SK-N-SH (cell line): ENCODE measurements around the gene AKAP6. TPM values are rescaled to one million over a fixed set of nuclear protein-coding genes. Genes with fewer than 3 reads are reported as not detected.

ENCODE experiments used
- CTCF ChIA-PET: fragments of 300-600, 350-600 bp; formaldehyde crosslinking; extraction: SDS; loops from one replicate; lab custom pipeline; 2021; lab: Yijun Ruan, JAX
- POLR2A ChIA-PET: fragments of 350-600 bp; sonication (Branson Sonifier 250); formaldehyde crosslinking; extraction: SDS; loops from one replicate; lab custom pipeline; 2020; ENCODE audit warnings: antibody characterized with exemption, inconsistent platforms; lab: Yijun Ruan, JAX
- DNase-seq: peaks from one replicate; pipeline ENCODE4 v3.0.0; 2012
- H2AFZ ChIP-seq: fragments of 200-600 bp; sonication (generic); 2 replicates; pipeline ENCODE4 v1.8.1; 2016; ENCODE audit warnings: antibody characterized with exemption, mild to moderate bottlenecking, low read depth
- H3F3A ChIP-seq: fragments of 200-600 bp; sonication (generic); replicated peaks from 2 replicates; pipeline ENCODE3; 2016; ENCODE audit warnings: antibody characterized with exemption, mild to moderate bottlenecking; ENCODE audit not compliant: insufficient read depth
- H3K27ac ChIP-seq, 2 experiments: fragments of 200-500 bp in 1 of 2; fragments of 200-600 bp in 1 of 2; sonication (Bioruptor generic) in 1 of 2; sonication (generic), shearing (Covaris generic) in 1 of 2; 2 replicates each; pipeline versions ENCODE4 v1.5.1 to v1.6.1; 2014 to 2016; ENCODE audit warnings: low read depth in 2 of 2, inconsistent platforms in 1 of 2, low read length in 1 of 2, mild to moderate bottlenecking in 1 of 2, mixed read lengths in 1 of 2
- H3K27me3 ChIP-seq: fragments of 200-600 bp; sonication (generic), shearing (Covaris generic); 2 replicates; pipeline ENCODE4 v1.6.1; 2016; ENCODE audit warnings: mixed run types; ENCODE audit not compliant: insufficient read depth
- H3K36me3 ChIP-seq, 2 experiments: fragments of 200-500 bp in 1 of 2; fragments of 200-600 bp in 1 of 2; sonication (Bioruptor generic) in 1 of 2; sonication (generic) in 1 of 2; replicated peaks in 1 of 2; 2 replicates each; pipeline versions ENCODE3 to v1.5.1; 2014 to 2016; ENCODE audit warnings: low read length in 1 of 2, mild to moderate bottlenecking in 1 of 2; ENCODE audit not compliant: insufficient read depth in 2 of 2, control insufficient read depth in 1 of 2
- H3K4me1 ChIP-seq, 2 experiments: fragments of 200-500 bp in 1 of 2; fragments of 200-600 bp in 1 of 2; sonication (Bioruptor generic) in 1 of 2; sonication (generic), shearing (Covaris generic) in 1 of 2; 2 replicates each; pipeline versions ENCODE4 v1.5.1 to v1.6.1; 2014 to 2016; ENCODE audit warnings: low read depth in 1 of 2, low read length in 1 of 2, mixed run types in 1 of 2; ENCODE audit not compliant: insufficient read depth in 2 of 2, control insufficient read depth in 1 of 2
- H3K4me2 ChIP-seq: fragments of 200-600 bp; sonication (generic), shearing (Covaris generic); 2 replicates; pipeline ENCODE4 v1.6.1; 2017; ENCODE audit warnings: mixed run types
- H3K4me3 ChIP-seq, 2 experiments: fragments of 200-500 bp in 1 of 2; fragments of 200-600 bp in 1 of 2; sonication (Bioruptor generic) in 1 of 2; sonication (generic), shearing (Covaris generic) in 1 of 2; 2 replicates each; pipeline versions ENCODE4 v1.5.1 to v1.8.1; 2014 to 2016; ENCODE audit warnings: low read depth in 2 of 2, inconsistent platforms in 1 of 2, low read length in 1 of 2, mild to moderate bottlenecking in 1 of 2, mixed read lengths in 1 of 2, moderate library complexity in 1 of 2
- H3K79me2 ChIP-seq: fragments of 200-600 bp; sonication (generic); 2 replicates; pipeline ENCODE4 v1.8.1; 2017; ENCODE audit warnings: mild to moderate bottlenecking; ENCODE audit not compliant: insufficient read depth
- H3K9ac ChIP-seq: fragments of 200-600 bp; sonication (generic); 2 replicates; pipeline ENCODE4 v1.6.1; 2017; ENCODE audit warnings: mixed run types
- H3K9me2 ChIP-seq: fragments of 200-600 bp; sonication (generic); 2 replicates; pipeline ENCODE4 v1.6.1; 2017; ENCODE audit warnings: mixed run types
- H3K9me3 ChIP-seq: fragments of 200-600 bp; sonication (generic); 2 replicates; pipeline ENCODE4 v1.6.1; 2017; ENCODE audit warnings: mixed run types, mild to moderate bottlenecking, moderate library complexity
- H4K20me1 ChIP-seq: fragments of 200-600 bp; sonication (generic); 2 replicates; pipeline ENCODE4 v1.6.1; 2017; ENCODE audit warnings: mild to moderate bottlenecking, mixed run types; ENCODE audit not compliant: insufficient read depth
- CHD2 ChIP-seq: fragments of 150-350 bp; IDR thresholded peaks from 2 replicates; pipeline ENCODE4 v1.6.1; 2018; ENCODE audit warnings: low read length; ENCODE audit not compliant: partially characterized antibody
- ELF1 ChIP-seq: IDR thresholded peaks from 2 replicates; pipeline ENCODE4 v1.4.0; 2012
- EP300 ChIP-seq, 2 experiments: IDR thresholded peaks; 2 replicates each; pipeline versions ENCODE4 v1.4.0 to v1.6.1; 2012; ENCODE audit warnings: borderline replicate concordance in 1 of 2, low read depth in 1 of 2, low read length in 1 of 2
- EZH2phosphoT487 ChIP-seq: fragments of 200-600 bp; sonication (generic); IDR thresholded peaks from 2 replicates; pipeline ENCODE4 v1.6.1; 2017; ENCODE audit warnings: low read depth, mixed run types, mild to moderate bottlenecking, antibody characterized with exemption, moderate library complexity, borderline replicate concordance
- FOSL2 ChIP-seq: IDR thresholded peaks from 2 replicates; pipeline ENCODE4 v1.4.0; 2012; ENCODE audit warnings: low read depth, mild to moderate bottlenecking, moderate library complexity, borderline replicate concordance
- FOXM1 ChIP-seq: IDR thresholded peaks from 2 replicates; pipeline ENCODE4 v1.4.0; 2012; ENCODE audit warnings: low read depth, mild to moderate bottlenecking
- GATA2 ChIP-seq: sonication (generic); formaldehyde crosslinking; IDR thresholded peaks from 2 replicates; pipeline ENCODE4 v1.5.0; 2020; ENCODE audit warnings: mild to moderate bottlenecking, missing genetic modification reagents
- JUND ChIP-seq: IDR thresholded peaks from 2 replicates; pipeline ENCODE4 v1.4.0; 2012
- MXI1 ChIP-seq: IDR thresholded peaks from 2 replicates; pipeline ENCODE4 v1.6.1; 2012; ENCODE audit warnings: mild to moderate bottlenecking, low read depth, low read length, improper control_type of control experiment
- NFIC ChIP-seq: IDR thresholded peaks from 2 replicates; pipeline ENCODE4 v1.4.0; 2012; ENCODE audit warnings: borderline replicate concordance
- NRF1 ChIP-seq: IDR thresholded peaks from 2 replicates; pipeline ENCODE4 v1.6.1; 2012; ENCODE audit warnings: low read depth, mild to moderate bottlenecking, low read length
- POLR2AphosphoS5 ChIP-seq: IDR thresholded peaks from 2 replicates; pipeline ENCODE4 v1.6.1; 2012; ENCODE audit warnings: low read depth, low read length
- RAD21 ChIP-seq: IDR thresholded peaks from 2 replicates; pipeline ENCODE4 v1.6.1; 2012; ENCODE audit warnings: mild to moderate bottlenecking, low read length
- RCOR1 ChIP-seq: fragments of 150-350 bp; IDR thresholded peaks from 2 replicates; pipeline ENCODE4 v1.6.1; 2017; ENCODE audit warnings: antibody characterized with exemption, low read length
- RFX5 ChIP-seq: IDR thresholded peaks from 2 replicates; pipeline ENCODE4 v1.6.1; 2012; ENCODE audit warnings: mild to moderate bottlenecking, improper control_type of control experiment, low read length
- RXRA ChIP-seq: IDR thresholded peaks from 2 replicates; pipeline ENCODE4 v1.4.0; 2012; ENCODE audit warnings: low read depth, mild to moderate bottlenecking, borderline replicate concordance
- SIN3A ChIP-seq: IDR thresholded peaks from 2 replicates; pipeline ENCODE4 v1.6.1; 2012; ENCODE audit warnings: low read depth, mild to moderate bottlenecking, low read length, moderate library complexity, borderline replicate concordance
- SMC3 ChIP-seq: IDR thresholded peaks from 2 replicates; pipeline ENCODE4 v1.6.1; 2012; ENCODE audit warnings: low read depth, low read length, improper control_type of control experiment
- TEAD4 ChIP-seq: IDR thresholded peaks from 2 replicates; pipeline ENCODE4 v1.4.0; 2012; ENCODE audit warnings: mild to moderate bottlenecking, borderline replicate concordance; ENCODE audit not compliant: insufficient read depth
- YY1 ChIP-seq: IDR thresholded peaks from 2 replicates; pipeline ENCODE4 v1.4.0; 2012; ENCODE audit warnings: low read depth, mild to moderate bottlenecking
- WGBS: methylation state at CpG from one replicate; pipeline ENCODE4 v1.1.6; 2017; ENCODE audit warnings: low lambda C conversion rate; 5-methylcytosine and 5-hydroxymethylcytosine counted together
- polyA plus RNA-seq, 3 experiments: library from polyadenylated mRNA; depleted of rRNA; stranded (reverse); fragments of >200 nt; gene quantifications; 2 replicates each; pipeline ENCODE4 v1.2.3, GENCODE V29; 2012
- TF ChIP-seq, protein P1 (sequence below): IDR thresholded peaks from 2 replicates; pipeline ENCODE4; 2012
- TF ChIP-seq, protein P2 (sequence below): fragments of 200-600 bp; sonication (generic); IDR thresholded peaks from 2 replicates; pipeline ENCODE4 v1.6.1; 2017; ENCODE audit warnings: antibody characterized with exemption, mild to moderate bottlenecking, moderate library complexity
- TF ChIP-seq, protein P3 (sequence below): fragments of 150-350 bp; IDR thresholded peaks from 2 replicates; pipeline ENCODE4 v1.6.1; 2016; ENCODE audit warnings: mild to moderate bottlenecking, low read depth, low read length
- TF ChIP-seq, protein P4 (sequence below): fragments of 150-350 bp; IDR thresholded peaks from 2 replicates; pipeline ENCODE4 v1.6.1; 2017; ENCODE audit warnings: antibody characterized with exemption, low read length, low read depth, borderline replicate concordance
- TF ChIP-seq, protein P5 (sequence below): IDR thresholded peaks from 2 replicates; pipeline ENCODE4 v1.4.0; 2012; ENCODE audit warnings: low read depth

The AKAP6 gene
- polyA plus RNA-seq, 1 of the 3 experiments (the other 2 are of a cell fraction): 1.7 TPM

DNA sequence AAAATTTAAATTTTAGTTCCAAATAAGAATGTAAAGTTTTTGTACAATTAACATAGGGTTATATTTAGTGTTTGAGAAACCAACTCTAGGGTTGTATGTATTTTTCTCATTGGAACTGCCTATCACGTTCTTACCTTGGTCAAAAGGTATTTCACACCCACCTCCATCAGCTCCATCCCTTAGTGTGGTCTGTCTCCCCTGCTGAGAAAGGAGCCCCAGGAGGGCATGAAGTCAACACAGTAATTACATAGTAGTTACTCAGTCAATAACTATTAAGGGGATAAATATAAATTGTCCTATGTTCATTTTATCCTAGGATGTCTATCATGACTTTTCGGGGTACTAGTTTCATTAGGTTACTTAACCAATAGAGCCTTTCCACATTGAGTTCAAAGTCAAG, 106.3 kb downstream of the AKAP6 start:
- H2AFZ ChIP-seq: no peak overlapping the region

DNA sequence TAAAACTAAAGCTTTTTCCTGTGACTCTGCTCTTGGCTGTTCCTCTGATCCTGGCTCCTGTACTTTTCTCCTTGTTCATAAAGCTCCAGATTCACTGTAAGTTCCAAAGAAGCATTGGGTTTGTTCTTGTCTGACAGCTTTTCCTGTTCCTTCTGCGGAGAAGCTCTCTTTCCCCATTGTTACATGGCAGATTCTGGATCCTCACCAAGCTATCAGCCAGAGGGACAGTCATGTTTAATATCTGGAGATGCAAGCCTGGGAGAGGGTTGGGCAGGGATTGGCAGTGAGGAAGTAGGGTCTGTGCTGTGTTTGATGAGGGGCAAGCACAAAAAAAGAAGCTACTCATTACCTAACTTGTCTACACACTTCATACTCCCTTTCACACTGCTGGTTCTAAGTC, 107.9 kb downstream of the AKAP6 start:
- Histone ChIP-seq H3K4me2 (no peak overlapping the region), H3F3A (peaks cover 2% of the 10 kb centered on the region), H3K4me3 (no peak overlapping the region), H3K9me3 (no peaks in the 10 kb centered on the region), H3K27ac (no peak overlapping the region), H3K4me1 (peaks cover 0 to 22% of the 10 kb centered on the region in 2 experiments; a peak in 2 of 4 replicates), H3K27me3 (no peaks in the 10 kb centered on the region), H2AFZ (no peak overlapping the region), H3K79me2 (no peaks in the 10 kb centered on the region), H3K36me3 (peaks cover 0 to 3% of the 10 kb centered on the region in 2 experiments), H3K9me2 (no peaks in the 10 kb centered on the region), H4K20me1 (no peaks in the 10 kb centered on the region), H3K9ac (no peak overlapping the region)
- ChIA-PET CTCF (interaction anchor here (1.1 to 1.3 kb wide), 2 partner anchors 10 to 123 kb away, joined by 3 to 4 read pairs; no protein-coding TSS in a partner anchor), POLR2A (no interaction called here)
- DNase-seq: no peak
- 100% methylated on average over 1 of the region's 1 CpG for WGBS
- TF ChIP-seq FOXM1: no peak
- no peak for TF ChIP-seq SMC3
- TF ChIP-seq JUND: no peak
- no peak for TF ChIP-seq EZH2phosphoT487
- TF ChIP-seq NRF1: no peak
- TF ChIP-seq GATA2 (CRISPR knock-in tag): no peak
- no peak for TF ChIP-seq RFX5
- no peak for TF ChIP-seq ELF1
- no peak for TF ChIP-seq TEAD4
- TF ChIP-seq, protein P1, sequence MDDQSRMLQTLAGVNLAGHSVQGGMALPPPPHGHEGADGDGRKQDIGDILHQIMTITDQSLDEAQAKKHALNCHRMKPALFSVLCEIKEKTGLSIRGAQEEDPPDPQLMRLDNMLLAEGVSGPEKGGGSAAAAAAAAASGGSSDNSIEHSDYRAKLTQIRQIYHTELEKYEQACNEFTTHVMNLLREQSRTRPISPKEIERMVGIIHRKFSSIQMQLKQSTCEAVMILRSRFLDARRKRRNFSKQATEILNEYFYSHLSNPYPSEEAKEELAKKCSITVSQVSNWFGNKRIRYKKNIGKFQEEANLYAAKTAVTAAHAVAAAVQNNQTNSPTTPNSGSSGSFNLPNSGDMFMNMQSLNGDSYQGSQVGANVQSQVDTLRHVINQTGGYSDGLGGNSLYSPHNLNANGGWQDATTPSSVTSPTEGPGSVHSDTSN: no peak
- TF ChIP-seq RCOR1: no peak
- no peak for TF ChIP-seq CHD2
- TF ChIP-seq SIN3A: no peak
- TF ChIP-seq RXRA: no peak
- TF ChIP-seq, protein P2, sequence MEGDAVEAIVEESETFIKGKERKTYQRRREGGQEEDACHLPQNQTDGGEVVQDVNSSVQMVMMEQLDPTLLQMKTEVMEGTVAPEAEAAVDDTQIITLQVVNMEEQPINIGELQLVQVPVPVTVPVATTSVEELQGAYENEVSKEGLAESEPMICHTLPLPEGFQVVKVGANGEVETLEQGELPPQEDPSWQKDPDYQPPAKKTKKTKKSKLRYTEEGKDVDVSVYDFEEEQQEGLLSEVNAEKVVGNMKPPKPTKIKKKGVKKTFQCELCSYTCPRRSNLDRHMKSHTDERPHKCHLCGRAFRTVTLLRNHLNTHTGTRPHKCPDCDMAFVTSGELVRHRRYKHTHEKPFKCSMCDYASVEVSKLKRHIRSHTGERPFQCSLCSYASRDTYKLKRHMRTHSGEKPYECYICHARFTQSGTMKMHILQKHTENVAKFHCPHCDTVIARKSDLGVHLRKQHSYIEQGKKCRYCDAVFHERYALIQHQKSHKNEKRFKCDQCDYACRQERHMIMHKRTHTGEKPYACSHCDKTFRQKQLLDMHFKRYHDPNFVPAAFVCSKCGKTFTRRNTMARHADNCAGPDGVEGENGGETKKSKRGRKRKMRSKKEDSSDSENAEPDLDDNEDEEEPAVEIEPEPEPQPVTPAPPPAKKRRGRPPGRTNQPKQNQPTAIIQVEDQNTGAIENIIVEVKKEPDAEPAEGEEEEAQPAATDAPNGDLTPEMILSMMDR: no peak

More for the DNA sequence above, 106.3 kb downstream of the AKAP6 start:
- 87% methylated on average over 2 of the region's 2 CpGs for WGBS
- Histone ChIP-seq H3K27ac (no peak overlapping the region), H3F3A (peaks cover 6% of the 10 kb centered on the region), H3K27me3 (no peaks in the 10 kb centered on the region), H3K36me3 (peaks cover 0 to 3% of the 10 kb centered on the region in 2 experiments), H3K9me2 (no peaks in the 10 kb centered on the region), H3K9me3 (no peaks in the 10 kb centered on the region), H3K9ac (no peak overlapping the region), H4K20me1 (no peaks in the 10 kb centered on the region), H3K4me2 (no peak overlapping the region), H3K79me2 (no peaks in the 10 kb centered on the region), H3K4me1 (peaks cover 0 to 22% of the 10 kb centered on the region in 2 experiments; a peak in 2 of 4 replicates), H3K4me3 (no peak overlapping the region)
- TF ChIP-seq YY1: no peak
- TF ChIP-seq, protein P3, sequence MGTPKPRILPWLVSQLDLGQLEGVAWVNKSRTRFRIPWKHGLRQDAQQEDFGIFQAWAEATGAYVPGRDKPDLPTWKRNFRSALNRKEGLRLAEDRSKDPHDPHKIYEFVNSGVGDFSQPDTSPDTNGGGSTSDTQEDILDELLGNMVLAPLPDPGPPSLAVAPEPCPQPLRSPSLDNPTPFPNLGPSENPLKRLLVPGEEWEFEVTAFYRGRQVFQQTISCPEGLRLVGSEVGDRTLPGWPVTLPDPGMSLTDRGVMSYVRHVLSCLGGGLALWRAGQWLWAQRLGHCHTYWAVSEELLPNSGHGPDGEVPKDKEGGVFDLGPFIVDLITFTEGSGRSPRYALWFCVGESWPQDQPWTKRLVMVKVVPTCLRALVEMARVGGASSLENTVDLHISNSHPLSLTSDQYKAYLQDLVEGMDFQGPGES: no peak
- TF ChIP-seq, protein P4, sequence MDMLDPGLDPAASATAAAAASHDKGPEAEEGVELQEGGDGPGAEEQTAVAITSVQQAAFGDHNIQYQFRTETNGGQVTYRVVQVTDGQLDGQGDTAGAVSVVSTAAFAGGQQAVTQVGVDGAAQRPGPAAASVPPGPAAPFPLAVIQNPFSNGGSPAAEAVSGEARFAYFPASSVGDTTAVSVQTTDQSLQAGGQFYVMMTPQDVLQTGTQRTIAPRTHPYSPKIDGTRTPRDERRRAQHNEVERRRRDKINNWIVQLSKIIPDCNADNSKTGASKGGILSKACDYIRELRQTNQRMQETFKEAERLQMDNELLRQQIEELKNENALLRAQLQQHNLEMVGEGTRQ: no peak
- TF ChIP-seq TEAD4: no peak
- no peak for TF ChIP-seq FOXM1
- TF ChIP-seq MXI1: no peak
- TF ChIP-seq FOSL2: no peak
- TF ChIP-seq NFIC: no peak
- no peak for TF ChIP-seq JUND
- TF ChIP-seq RFX5: no peak
- TF ChIP-seq POLR2AphosphoS5: no peak
- no peak for TF ChIP-seq RAD21
- TF ChIP-seq GATA2 (CRISPR knock-in tag): no peak
- no peak for TF ChIP-seq NRF1
- no peak for TF ChIP-seq RCOR1
- TF ChIP-seq, protein P5, sequence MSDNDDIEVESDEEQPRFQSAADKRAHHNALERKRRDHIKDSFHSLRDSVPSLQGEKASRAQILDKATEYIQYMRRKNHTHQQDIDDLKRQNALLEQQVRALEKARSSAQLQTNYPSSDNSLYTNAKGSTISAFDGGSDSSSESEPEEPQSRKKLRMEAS: no peak
- no peak for TF ChIP-seq CHD2
- no peak for TF ChIP-seq EP300 (IDR thresholded peaks at IDR 0.05; ENCODE audit: borderline replicate concordance in 1 of 2, low read depth in 1 of 2, low read length in 1 of 2)
- ChIA-PET POLR2A (no interaction called here), CTCF (no interaction called here)
- DNase-seq: no peak
